ENCODE results near the gene FBN1.

The FBN1 gene

DNA sequence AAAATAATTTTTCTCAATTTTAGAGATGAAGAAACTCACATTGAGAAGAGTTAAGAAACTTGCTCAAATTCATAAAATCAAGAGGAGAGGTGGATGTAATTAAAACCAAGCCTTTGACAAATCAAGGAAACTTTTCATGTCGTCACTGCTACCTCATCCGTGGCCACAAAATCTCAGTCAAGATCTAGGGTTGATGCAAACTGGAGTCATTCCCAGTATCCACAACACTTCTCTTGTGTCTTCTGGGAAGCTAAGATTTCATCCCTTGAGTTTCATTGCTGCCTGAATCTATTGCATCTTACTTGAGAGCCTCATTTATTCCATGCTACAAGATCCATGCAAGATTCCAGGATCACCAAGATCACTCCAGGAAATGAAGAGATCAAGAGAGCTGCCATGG lies 5.4 kb upstream of the FBN1 start:
- DNase-seq: no peak

DNA sequence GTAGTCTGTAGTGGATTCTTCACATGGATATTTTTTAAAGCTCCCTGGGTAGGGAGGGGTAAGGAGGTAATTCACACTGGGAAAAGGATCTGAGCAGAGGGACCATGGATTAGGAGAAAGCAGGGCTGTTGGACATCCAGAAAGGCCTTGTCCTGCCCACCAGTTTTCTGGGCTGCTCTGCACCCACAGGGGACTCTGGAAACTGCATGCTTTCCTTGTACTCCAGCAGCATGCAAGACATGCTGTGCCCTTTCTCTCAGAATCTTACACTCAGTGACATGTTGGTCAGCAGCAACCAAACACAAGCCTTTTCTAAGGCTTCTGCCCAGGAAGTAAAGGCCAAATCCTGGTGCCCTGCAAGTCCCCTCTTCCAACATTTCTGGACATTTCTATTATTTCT lies 2.5 kb upstream of the FBN1 start:
- no peak for DNase-seq

DNA sequence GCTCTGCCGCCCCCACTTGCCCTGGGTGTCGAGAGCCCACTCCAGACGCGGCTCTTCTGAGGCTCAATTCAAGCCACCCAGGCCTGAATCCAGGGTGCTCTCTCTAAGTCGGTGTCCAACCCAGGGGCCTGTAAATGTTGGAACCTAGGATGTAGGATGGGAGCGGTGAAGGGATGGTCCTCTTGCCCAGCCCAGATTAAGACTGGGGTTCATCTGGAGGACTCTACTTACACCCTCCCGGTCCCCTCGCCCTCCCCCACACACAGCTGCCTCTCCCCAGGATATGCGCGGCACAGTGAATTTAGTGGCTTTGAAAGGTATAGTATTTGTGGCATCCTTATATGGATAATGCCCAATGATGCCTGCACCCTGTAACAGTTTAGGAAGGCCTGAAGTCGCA lies 822 bp upstream of the FBN1 start:
- no peak for DNase-seq

DNA sequence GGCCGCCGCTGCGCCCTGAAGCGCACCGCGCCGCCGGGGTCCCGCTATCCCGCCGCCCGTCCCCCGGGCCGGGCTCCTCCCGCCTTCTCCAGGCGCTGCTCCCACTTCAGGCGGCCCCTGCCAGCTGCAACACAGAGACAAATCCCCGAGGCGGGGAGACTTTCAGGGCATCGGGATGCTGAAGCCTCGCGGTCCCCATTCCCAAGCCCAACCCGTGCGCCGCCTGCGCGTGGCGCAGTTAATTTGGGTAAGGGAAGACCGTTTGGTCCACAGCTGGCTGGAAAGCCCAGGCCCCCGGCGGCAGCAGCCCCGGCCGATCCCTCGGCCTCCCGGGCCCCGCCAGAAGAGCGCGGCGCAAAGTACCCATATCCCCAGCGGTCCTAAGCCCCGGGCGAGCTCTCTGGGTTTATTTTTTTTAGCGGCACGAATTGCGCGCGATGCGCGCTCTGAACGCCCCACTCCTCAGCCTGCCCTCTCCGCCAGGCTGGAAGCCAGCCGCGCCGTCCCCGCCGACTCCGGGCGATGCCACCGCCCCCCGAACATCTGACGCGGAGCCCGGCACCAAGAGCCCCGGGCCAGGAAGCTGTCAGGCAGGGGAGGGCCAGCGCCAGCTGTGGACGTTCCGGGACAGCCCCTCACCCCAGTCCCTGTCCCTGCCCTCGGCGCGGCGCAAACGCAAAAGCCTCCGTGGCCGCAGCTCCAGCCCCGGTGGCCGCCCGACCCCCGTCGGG lies 517 bp downstream of the FBN1 start:
- DNase-seq: no peak

DNA sequence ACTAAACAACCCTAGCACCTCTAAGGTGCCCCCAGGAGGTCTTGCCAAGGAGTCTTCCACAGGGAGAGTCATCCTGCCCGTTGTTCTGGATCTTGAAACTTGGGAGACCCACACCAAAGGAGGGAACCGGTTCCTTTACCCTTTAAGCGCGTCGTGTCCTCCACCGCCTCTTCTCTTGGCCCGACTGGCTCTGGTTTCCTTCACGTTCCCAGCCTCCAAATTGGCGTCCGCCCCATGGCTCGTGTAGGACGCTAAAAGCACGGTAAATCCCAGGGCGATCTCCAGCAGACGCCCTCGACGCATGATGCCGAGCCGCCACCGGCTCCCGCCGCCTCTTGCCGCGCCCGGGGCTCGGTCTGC lies 1.1 kb downstream of the FBN1 start:
- no peak for DNase-seq

DNA sequence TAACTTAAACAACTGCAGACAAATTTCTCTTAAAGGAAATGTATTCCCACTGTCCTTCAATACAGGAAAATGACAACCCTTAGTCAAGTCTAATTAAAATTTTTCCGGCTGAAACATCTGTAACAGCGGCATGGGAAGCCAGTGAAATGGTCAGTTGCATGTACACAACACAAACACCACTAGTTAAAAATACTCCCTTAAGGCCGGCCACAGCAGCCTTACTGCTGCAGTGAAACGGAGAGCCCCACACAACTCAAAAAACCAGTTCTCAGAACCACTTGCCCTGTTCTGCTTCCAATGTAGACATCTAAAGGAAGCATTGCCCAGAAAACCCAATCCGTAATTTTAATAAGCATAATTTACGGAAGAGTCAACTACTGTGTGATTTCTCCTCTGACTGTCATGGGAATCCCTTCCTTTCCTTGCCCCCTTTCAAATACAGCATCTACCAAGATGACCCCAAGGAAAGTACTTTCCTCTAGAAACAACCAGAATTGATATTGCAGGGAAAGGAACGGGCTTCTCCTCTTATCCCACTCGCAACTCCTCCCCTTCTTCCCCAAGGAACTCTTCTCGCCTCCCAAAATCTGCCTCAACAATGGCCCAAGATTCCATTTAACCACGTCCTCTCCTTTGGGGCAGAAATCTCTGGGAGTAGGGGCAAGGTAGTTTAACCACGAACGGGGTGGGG lies 1.6 kb downstream of the FBN1 start:
- no peak for DNase-seq

DNA sequence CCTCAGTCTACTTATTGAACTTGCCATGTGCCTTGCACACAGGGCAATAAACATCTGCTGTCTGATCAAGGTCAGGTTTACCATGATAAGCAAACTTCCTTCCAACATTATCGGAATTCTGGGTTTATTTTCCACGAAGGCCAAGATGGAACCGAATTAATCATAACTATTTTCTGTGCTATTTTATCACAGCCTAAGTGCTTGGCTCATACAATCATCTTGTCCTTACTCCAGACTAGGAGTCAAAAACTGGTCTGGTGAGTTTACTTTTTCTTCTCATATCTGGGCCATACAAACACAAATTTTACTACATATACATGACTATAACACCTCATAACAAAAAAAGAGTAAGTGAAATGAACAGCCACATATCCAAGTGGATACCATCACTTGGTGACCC lies 2.3 kb downstream of the FBN1 start:
- DNase-seq: no peak

DNA sequence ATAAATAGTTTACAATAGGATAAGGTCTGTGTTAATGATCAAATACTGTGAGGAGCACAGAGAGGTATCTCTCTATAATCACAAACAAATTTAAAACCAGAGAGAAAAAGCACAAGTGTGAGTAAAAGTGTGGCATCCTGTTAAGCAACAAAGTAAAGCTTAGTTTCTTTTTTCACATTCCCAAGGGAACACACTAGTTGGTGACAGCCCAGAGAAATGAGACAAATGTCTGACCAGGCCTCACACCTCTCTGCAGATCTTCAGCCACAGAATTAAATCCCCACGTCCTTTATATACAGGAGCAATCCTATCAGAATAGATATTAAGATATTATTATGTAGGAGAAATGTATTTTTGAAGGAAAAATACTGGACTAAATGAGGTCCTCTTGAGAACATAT lies 2.7 kb downstream of the FBN1 start:
- DNase-seq: no peak

DNA sequence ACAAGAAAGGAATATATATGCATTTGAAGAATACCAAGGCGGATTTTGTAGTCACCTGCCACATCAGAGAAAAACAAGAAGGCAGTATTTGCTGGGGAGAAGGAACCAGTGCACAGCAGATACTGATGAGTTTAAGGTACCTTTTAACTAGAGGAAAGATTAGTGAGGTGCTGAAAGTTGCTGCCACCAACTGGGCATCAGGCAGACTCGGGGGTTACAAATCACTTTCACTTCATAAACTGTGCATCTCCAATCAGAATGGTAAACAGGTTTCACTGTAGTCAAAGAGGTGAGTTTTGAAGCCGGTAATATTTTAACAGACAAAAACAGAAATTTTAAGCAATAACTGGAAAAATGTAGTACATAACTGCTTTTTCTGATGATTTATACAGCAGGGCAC lies 4.1 kb downstream of the FBN1 start:
- DNase-seq: no peak

DNA sequence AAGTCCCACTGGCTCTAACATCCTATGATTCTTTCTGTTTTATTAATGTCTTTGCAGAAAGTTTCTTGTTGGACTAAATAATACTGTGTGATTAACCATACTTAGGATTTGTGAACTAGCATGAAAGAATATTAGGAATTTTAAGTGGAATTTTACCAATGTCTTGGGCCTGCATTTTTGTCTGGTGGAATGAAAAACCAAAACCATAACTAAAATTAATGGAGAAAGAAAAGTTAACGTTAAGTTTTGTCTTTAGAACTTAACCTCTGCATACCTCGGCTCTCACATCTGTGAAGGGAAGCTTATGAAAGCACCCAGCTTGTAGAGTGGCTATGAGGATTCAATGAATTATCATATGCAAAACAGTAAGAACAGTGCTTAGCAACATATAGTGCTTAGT lies 6.5 kb downstream of the FBN1 start:
- DNase-seq: no peak

DNA sequence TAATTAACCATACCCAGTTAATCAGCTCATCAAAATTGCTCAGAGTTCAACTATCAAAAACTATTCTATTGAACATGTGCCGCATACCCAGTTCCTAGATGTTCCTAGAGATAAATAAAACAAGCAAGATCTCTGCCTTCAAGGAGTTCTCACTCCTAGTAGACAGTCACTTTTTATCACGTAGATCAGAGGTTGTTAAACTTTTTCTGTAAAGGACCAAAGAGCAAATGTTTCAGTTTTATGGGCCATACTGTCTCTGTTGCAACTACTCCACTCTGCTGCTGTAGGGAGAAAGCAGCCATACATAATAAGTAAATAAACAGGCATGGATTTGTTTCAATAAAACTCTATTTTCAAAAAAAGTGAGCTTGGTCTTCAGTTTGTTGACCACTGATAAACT lies 7.9 kb downstream of the FBN1 start:
- DNase-seq: no peak

DNA sequence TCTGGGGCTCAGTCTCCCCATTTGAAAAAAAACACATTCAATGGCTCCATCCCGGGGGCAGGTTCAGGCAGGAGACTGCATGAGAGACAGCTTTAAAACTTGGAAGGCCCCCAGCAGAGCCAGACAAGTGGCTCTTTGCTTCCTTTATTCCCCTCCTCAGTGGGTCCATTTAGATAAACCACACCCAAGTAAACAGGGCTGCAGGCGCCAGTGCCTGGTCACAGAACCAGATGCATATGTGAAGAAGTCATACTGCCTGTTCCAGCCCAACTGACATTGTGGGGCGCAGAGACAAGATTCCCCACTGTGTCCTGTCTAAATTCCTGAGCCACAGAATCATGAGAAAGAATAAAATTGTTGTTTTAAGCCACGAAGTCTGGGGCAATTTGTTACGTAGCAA lies 9.0 kb downstream of the FBN1 start:
- DNase-seq: no peak

DNA sequence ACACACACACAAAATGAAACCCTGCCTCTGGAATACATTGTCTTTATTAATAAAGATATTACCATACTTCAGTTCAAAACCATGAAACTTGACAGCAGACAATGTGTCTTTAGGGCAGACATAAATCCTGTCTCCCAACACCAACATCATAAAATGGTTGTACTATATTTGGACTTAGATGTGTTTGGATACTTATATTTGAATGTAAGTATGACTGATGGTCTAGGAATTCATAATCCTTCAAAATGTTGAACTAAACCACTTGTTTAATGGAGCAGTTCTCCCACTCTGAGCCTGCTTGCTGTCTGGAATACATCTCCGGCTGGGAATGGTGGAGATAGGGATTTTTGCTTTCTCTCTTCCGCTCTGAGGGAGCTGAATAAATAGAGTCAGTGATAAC lies 10.6 kb downstream of the FBN1 start:
- DNase-seq: no peak

DNA sequence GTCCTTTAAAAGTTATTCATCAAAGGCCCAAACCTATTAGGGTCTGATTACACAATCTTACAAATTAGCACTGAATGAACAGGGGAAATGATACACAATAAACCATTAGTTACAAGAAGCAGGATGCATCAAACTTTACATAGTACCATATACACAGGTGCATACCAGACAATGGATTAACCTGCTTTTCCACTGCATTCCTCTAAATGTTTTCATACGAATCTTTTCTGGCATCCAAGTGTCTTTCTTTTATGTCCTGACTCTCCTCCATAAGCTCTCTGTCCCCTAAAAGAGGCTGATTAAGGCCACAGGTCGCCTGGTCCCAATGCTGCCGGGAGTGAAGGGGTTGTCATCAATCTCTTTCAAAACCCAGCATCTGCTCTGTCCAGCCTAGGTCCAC lies 11.4 kb downstream of the FBN1 start:
- no peak for DNase-seq

DNA sequence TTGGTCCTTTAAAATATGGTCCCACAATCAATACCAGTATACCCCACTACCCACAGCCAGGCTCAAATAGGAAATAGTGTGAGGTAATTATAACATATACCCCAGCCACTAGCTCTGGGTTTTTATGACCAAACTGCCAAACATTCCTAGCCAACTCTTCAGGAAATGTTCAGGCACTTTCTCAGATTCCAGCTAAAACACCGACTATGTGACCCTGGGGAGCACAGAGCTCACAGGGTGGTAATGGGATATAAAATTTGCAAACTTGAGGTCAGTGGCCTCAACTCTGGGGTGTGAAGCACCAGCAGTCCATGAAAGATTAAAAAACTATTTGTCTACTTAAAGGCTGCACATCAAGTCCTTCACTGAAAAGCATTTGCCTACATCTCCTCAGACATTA lies 12.9 kb downstream of the FBN1 start:
- no peak for DNase-seq

DNA sequence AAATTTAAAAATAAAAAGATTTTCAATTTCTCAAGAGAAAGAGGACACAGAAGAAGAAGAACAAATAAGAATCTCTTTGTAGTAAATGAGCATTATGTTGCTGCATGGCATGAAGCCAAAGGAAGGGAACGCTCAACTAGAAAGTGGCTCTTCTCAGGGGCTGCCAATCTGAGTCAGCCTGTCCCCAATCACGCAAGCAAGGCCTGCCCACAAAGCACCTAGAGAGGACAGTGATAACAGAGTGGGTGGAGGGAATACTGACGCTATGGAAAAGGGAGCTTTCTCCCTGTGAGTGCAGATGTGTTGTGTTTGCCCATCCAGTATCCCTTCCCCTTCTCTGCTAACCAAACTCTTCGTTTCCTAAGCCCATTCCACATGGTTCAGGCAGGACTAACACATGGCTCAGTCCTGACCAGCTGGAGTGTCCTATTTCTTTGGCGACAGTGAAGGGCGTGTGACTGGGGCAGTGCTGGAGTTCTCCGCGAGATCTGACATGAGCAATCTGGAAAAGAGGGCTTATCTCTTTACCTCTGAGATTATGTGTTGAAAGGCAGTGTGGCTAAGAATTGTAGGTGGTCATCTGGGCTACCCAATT lies 14.2 kb downstream of the FBN1 start:
- DNase-seq: no peak

DNA sequence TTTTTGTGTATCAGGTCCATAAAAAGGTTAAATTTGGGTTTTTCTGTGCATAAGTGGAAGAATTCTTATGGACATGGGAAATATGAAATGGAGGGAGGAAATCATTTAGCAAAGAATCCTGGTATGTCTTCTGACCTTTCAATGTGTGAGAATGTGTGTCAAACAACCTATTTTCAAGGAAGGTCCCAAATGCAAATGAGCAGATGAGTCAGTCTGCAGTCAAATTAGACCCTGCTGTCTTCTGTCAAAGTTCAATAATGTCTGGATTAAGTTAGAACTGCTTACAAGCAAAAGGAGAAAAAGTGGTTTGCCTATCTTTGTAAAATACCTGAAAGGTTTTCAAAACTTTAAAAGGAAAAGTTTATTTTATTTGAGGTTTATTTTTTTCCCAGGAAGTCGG lies 15.3 kb downstream of the FBN1 start:
- no peak for DNase-seq

DNA sequence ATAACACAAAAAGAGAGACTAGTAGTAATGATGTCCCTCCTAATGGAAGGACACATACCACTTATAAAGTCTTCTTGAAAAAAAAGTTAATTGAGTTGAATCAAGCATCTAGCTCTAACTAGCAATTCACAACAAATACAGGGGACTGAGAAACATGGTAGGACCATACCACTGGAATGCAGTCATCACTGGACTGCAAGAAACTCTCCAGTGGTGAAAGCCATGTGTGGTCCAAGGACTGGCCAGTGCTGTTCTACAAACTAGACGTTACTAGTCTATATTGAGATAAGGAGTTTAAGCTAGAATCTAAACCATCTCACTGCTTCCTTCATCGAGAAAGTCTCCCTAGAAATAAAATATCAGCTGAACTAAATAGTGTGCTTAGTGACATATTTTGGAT lies 16.7 kb downstream of the FBN1 start:
- DNase-seq: no peak

DNA sequence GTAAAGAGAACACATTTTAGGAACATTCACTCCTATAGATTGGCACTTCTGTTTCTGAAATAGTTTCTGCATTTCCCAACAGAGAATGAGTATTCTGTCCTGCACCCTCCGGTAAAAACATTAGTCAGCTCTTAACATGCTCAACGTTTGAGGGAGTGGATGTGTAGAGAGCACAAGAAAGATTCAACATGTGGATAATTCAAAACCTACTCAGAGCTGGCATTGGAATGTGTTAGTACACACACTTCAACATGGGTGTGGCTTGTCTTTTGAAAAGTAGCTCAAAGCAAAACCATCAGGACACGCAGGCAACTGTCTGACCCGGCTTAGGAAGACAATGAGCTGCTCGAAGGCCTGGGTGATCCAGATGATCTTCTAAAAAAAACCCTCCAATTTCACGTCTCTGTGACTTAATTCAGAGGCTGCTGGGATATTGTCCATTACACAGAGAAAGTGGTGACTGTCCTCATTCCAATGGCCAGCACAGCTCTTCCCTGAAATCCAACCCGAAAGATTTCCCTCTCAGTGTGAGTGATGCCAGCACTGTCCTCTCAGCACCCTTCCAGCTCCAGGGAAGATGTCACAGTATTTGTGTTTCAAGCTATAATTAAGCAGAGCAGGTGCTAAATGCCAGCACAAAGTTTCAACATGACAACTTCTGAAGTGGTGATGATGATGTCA lies 18.1 kb downstream of the FBN1 start:
- DNase-seq: no peak

DNA sequence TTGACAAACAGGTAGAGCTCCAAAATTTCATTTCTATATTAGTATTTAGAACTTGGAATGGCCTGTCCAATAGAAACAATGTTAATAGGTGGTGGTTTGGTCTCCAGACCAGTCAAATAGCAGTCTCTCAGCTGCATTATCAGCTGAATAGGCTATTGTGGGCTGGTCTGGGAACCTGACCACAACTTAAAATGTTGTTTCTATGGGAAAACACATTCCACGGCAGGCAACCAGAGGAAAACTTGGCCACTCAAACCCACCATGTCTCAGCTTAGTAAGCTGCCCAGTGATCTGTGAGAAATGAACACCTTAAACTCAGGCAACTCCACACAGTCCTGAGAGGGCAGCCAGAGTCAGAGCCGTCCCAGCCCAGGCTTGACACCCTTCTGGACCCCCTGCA lies 20.4 kb downstream of the FBN1 start:
- no peak for DNase-seq

DNA sequence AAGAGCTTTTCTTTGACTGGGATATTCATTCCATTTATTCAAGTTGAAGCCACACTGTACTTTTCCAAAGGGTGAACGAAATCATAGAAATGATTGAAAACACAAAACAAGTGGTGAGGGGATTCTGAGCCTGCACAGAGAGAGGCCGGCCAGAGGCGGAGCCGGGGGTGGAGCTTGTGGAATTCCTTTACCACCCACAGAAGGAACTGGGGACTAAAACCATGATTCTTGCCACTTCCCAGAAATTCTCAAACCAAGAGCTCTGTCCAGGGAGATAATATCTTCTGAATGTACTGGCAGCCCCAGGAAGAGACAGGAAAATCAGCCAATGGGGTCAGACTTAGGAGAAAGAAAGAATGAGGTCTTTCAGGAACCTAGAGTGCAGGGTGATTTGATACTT lies 20.8 kb downstream of the FBN1 start:
- no peak for DNase-seq

DNA sequence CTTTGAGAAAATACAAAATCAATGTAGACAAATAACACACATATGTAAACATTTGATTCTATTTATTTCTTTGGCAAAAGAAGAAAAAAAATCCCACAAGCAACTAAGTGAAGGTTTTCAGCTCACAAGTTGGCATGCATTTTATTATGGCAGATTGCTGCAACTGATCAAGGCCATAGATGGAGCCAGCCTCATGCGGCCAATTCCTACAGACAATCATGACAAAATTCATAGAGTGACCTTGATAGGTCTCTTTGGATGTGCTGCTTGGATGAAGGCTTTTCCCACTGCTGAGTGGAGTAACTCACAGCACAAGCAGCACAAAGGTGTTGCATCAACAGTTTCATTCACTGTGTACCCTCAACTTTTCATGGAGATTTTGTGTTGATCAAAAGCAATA lies 22.1 kb downstream of the FBN1 start:
- DNase-seq: no peak

DNA sequence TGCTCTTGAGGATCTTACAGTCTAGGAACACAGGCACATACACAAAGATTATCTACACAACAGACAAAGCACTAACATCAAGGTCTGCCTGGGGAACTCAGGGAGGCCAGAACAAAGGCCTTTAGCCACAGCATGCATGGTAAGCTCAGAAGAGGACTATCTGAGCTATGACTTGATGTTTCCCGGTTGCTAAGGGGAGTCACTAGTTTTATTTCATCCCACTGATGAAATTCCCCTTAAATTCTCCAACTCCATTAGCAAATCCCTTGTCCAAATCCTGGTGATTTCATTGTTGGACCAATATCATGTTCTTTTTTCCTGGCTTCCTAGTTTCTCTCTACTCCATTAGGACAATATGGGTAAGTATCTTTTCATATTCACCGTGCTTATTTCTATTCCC lies 23.3 kb downstream of the FBN1 start:
- DNase-seq: no peak

DNA sequence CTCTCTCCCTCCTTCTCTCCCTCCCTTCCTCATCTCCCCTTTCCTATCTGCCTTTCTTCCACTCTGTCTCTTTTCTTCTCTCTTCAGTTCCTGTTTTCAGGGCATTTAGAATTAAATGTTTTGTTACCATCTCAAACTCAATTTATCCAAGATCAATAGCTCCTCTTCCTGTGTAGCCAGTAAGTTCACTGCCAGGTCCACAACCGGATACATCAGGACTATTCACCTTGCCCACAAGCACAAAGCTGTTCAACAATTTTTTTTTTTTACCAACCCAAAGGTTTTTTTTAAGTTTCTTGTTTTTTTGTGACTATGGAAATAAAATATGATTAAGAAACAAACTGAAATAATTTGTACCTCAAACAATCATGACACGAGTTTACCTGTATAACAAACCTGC lies 26.1 kb downstream of the FBN1 start:
- no peak for DNase-seq
